ENCODE measurements around the gene MNAT1. TPM values are rescaled to one million over a fixed set of nuclear protein-coding genes. Genes with fewer than 3 reads are reported as not detected.

MNAT1 gene
- polyA plus RNA-seq, 1 of the 3 experiments (the other 2 are of a cell fraction): 38.9 TPM

DNA sequence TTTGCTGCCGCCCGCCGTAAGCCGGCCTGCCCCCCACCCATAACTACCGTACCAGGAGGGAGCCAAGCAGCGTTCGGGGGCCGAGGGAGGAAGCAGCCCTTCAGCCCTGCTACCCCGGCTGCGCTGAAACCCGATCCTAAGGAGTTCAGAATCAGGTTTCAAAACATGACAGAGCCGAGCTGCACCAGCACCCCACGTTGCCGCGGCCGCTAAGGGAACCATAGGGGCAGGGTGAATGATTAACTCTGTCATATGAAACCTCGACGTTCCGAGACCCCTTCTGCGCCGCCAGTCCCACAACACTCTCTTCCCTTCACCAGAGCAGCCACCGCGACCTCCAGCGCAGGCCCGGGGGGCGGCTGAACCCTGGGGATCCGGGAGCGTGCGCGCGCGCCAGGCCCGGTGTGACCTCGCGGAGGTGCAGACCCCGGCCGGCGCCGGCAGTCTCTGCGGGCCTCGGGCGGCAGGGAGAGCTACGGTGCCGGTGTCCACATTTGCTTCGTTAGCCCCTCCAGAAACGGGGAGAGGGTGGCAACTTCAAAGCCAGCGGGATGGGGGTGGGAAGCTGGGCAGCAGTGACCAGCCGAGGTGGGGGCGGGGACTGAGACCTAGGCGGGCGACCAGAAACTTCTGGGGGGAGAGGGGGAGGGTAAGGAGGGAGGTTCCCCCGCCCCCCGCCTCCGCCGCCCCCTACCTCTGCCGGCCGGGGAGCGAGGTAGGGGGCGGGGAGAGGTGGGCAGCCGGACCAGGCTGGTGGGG, 12.0 kb upstream of the MNAT1 start:
- H3K9me3 ChIP-seq: no peaks in the 10 kb centered on the region
- CTCF ChIA-PET: interaction anchor here (0.8 to 1.4 kb wide), 3 partner anchors 9 to 86 kb away, joined by 3 to 5 read pairs (median 3); no protein-coding TSS in a partner anchor
- peaks cover 64% of the 10 kb centered on the region for H3K79me2 ChIP-seq (ENCODE audit: insufficient read depth)
- H3K9me2 ChIP-seq: no peaks in the 10 kb centered on the region
- H4K20me1 ChIP-seq (ENCODE audit: insufficient read depth): peaks cover 22% of the 10 kb centered on the region; the same call in 1 of the 2 replicates
- TF ChIP-seq, protein P1, sequence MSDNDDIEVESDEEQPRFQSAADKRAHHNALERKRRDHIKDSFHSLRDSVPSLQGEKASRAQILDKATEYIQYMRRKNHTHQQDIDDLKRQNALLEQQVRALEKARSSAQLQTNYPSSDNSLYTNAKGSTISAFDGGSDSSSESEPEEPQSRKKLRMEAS (IDR thresholded peaks at IDR 0.05; ENCODE audit: low read depth): peak; percentile 90
- TF ChIP-seq NFIC (IDR thresholded peaks at IDR 0.05; ENCODE audit: borderline replicate concordance): no peak
- TF ChIP-seq CHD2 (IDR thresholded peaks at IDR 0.05; ENCODE audit: low read length, partially characterized antibody): no peak
- peak; percentile 7; the same call in 1 of the 2 replicates for TF ChIP-seq TAF1 (IDR thresholded peaks at IDR 0.05; ENCODE audit: borderline replicate concordance, low read depth, low read length)
- TF ChIP-seq FOXJ3 (CRISPR knock-in tag; IDR thresholded peaks at IDR 0.05): no peak
- peak; percentile 70; the same call in 1 of the 2 replicates for TF ChIP-seq MXI1 (IDR thresholded peaks at IDR 0.05; ENCODE audit: low read depth, low read length)
- TF ChIP-seq SIN3A (IDR thresholded peaks at IDR 0.05; ENCODE audit: borderline replicate concordance, low read depth, low read length): peak; percentile 77; the same call in 1 of the 2 replicates
- peaks cover 20% of the 10 kb centered on the region for H3F3A ChIP-seq (replicated peaks; ENCODE audit: insufficient read depth)
- peak overlapping the region; percentile 89 for H3K9ac ChIP-seq
- H3K27ac ChIP-seq (ENCODE audit: low read depth in 2 of 2, low read length in 1 of 2): peak overlapping the region; percentile 39 to 89; a peak in 3 of 4 replicates
- peak; percentile 58 for DNase-seq
- H3K4me1 ChIP-seq (ENCODE audit: control insufficient read depth in 1 of 2, insufficient read depth in 2 of 2, low read depth in 1 of 2, low read length in 1 of 2): peaks cover 13 to 15% of the 10 kb centered on the region in 2 experiments; a peak in 3 of 4 replicates
- 1% methylated on average over 38 of the region's 60 CpGs for WGBS (ENCODE audit: low lambda C conversion rate)
- H3K4me2 ChIP-seq: peak overlapping the region; percentile 96
- peaks cover 22 to 23% of the 10 kb centered on the region in 2 experiments for H3K36me3 ChIP-seq (replicated peaks in 1 of 2; ENCODE audit: control insufficient read depth in 1 of 2, insufficient read depth in 2 of 2, low read length in 1 of 2)
- H3K27me3 ChIP-seq (ENCODE audit: insufficient read depth): no peaks in the 10 kb centered on the region
- peak overlapping the region; percentile 82 to 95 for H3K4me3 ChIP-seq (ENCODE audit: low read depth in 2 of 2, low read length in 1 of 2)
- POLR2A ChIA-PET: no interaction called here
- peak overlapping the region; percentile 47; the same call in 1 of the 2 replicates for H2AFZ ChIP-seq (ENCODE audit: low read depth)

DNA sequence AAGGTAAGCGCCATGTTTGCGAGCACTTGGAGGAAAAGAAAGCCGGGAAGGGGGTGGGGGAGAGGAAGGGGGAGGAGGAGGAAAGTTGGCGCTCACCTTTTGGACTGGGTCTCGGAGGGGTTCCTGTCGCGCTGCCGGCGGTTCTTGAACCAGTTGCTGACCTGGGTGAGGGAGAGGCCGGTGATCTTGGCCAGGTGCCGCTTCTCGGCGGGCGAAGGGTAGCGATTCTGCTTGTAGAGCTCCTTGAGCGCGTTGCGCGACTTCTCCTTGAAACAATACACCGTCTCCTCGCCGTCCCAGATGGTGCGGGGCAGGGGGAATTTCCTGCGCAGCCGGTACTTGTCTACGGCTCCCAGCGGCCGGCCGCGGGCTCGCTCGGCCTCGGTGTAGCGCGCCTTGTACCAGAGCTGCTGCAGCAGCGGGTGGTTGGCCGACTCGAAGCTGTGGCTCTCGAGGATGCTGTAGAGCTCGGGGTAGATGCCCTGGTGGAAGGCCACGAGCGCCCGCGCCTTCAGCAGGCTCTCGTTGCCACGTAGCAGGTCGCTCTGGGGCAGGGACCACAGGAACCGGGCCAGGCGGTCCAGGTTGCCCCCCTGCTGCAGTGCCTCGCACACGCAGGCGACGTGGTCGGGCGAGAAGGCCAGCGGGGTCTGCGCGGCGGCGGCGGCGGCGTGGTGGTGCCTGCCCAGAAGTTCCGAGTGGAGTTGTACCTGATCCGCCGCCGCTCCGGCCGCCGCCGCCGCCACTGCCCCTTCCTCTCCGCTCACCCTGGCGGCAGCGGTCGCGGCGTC, 11.2 kb upstream of the MNAT1 start:
- Histone ChIP-seq H3K9me3 (no peaks in the 10 kb centered on the region), H3K4me3 (ENCODE audit: low read depth in 2 of 2, low read length in 1 of 2) (peak overlapping the region; percentile 82 to 95), H3K4me1 (ENCODE audit: control insufficient read depth in 1 of 2, insufficient read depth in 2 of 2, low read depth in 1 of 2, low read length in 1 of 2) (peaks cover 11 to 15% of the 10 kb centered on the region in 2 experiments; a peak in 3 of 4 replicates), H2AFZ (ENCODE audit: low read depth) (peak overlapping the region; percentile 79; the same call in 1 of the 2 replicates), H3K9me2 (no peaks in the 10 kb centered on the region), H3K27ac (ENCODE audit: low read depth in 2 of 2, low read length in 1 of 2) (peak overlapping the region; percentile 16 to 89), H3K79me2 (ENCODE audit: insufficient read depth) (peaks cover 56% of the 10 kb centered on the region), H3K27me3 (ENCODE audit: insufficient read depth) (no peaks in the 10 kb centered on the region), H4K20me1 (ENCODE audit: insufficient read depth) (peaks cover 22% of the 10 kb centered on the region; the same call in 1 of the 2 replicates), H3F3A (replicated peaks; ENCODE audit: insufficient read depth) (peaks cover 20% of the 10 kb centered on the region), H3K9ac (peak overlapping the region; percentile 89), H3K4me2 (peak overlapping the region; percentile 96), H3K36me3 (replicated peaks in 1 of 2; ENCODE audit: control insufficient read depth in 1 of 2, insufficient read depth in 2 of 2, low read length in 1 of 2) (peaks cover 17 to 18% of the 10 kb centered on the region in 2 experiments)
- peak; percentile 72 for DNase-seq
- no peak for TF ChIP-seq GABPA (IDR thresholded peaks at IDR 0.05; ENCODE audit: low read depth)
- TF ChIP-seq TAF1 (IDR thresholded peaks at IDR 0.05; ENCODE audit: borderline replicate concordance, low read depth, low read length): peak; percentile 34; the same call in 1 of the 2 replicates
- no peak; the same call in 1 of the 2 replicates for TF ChIP-seq SIN3A (IDR thresholded peaks at IDR 0.05; ENCODE audit: borderline replicate concordance, low read depth, low read length)
- TF ChIP-seq NFIC (IDR thresholded peaks at IDR 0.05; ENCODE audit: borderline replicate concordance): no peak
- TF ChIP-seq MXI1 (IDR thresholded peaks at IDR 0.05; ENCODE audit: low read depth, low read length): no peak
- TF ChIP-seq POLR2AphosphoS5 (IDR thresholded peaks at IDR 0.05; ENCODE audit: low read depth, low read length): 0 out of 2 replicates have a peak, but pooled peaks have one; percentile 13
- POLR2A ChIA-PET: no interaction called here
- CTCF ChIA-PET: interaction anchor here (0.8 to 1.3 kb wide), 3 partner anchors 9 to 98 kb away, joined by 3 read pairs; no protein-coding TSS in a partner anchor
- WGBS (ENCODE audit: low lambda C conversion rate): under 1% methylated on average over 22 of the region's 78 CpGs
